ENCODE data around the gene CFH.

Gene CFH

DNA sequence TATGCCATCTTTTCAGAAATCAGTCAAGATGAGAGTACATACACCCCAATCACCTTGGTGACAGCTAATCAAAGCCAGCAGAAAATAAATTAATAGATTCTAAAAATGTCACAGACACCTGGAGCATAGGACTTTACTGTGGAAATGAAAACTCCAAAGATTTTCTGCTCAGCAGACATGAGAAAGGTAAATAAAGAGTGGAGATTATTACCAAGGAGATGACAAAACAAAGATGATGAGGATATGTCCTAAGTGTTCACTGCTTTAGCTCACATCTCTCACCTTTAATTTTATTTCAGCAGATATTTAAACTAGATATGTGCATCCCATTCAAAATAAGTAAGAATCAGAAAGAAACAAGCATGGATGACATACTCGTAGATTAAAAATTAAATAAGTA, 28.8 kb upstream of the CFH start:
- TF ChIP-seq CTCF (IDR thresholded peaks at IDR 0.05): no peak

DNA sequence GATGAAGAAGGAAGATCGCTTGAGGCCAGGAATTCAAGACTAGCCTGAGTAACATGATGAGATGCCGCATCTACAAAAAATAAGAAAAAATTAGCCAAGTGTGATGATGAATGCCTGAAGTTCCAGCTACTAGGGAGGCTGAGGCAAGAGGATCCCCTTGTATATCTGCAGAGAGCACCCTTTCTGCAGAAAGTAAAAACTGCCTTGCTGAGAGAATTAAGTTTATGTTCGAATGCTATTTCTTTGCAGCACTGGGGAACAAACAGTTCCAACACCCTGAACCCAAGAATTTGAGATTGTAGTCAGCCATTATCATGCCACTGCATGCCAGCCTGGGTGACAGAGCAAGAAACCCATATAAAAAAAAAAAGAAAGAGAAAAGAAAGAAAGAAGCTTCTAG, 23.0 kb upstream of the CFH start:
- no peak for TF ChIP-seq CTCF (IDR thresholded peaks at IDR 0.05)

DNA sequence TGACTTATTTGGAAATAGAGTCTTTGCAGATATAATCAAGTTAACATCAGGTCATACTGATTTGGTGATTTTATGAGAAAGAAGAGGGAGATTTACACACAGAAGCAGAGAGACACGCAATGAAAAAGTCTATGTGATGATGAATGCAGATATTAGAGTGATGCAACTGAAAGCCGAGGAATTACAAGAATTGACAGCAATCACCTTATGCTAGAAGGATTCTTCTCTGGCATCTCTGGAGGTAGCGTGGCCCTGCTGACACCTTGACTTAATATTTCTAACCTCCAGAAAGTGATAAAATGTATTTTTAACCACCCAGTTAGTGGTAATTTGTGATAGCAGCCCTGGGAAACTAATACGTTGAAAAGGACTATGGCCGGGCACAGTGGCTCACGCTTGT, 14.2 kb upstream of the CFH start:
- TF ChIP-seq CTCF (IDR thresholded peaks at IDR 0.05): no peak

GRCh38 chr1:196638466-196638865, 13.4 kb upstream of the CFH start:
- no peak for TF ChIP-seq CTCF (IDR thresholded peaks at IDR 0.05)

- TF ChIP-seq CTCF (IDR thresholded peaks at IDR 0.05): no peak
Measured at GRCh38 chr1:196640976-196641375, 10.9 kb upstream of the CFH start.

DNA sequence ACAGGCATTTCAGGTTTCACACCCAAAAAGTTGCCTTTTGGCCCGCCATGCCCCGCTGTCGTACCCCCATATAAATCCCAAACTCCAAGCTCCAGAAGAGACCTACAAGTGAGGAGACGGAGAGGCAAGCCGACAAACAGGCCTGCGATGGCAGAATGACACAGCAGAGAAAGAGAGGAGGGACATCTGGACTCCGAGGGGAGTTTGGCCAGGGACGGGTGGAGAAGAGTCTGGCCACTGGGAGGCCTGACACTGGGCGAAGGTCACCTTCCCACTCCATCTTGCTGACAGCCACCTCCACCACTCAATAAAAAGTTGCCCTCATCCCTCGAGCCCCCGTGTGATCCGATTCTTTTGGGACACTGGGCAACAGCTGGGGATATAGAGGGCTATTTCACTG, 1.9 kb upstream of the CFH start:
- TF ChIP-seq CTCF (IDR thresholded peaks at IDR 0.05): no peak

- TF ChIP-seq CTCF (IDR thresholded peaks at IDR 0.05): no peak
Measured at GRCh38 chr1:196650403-196650802, 1.4 kb upstream of the CFH start.

- no peak for TF ChIP-seq CTCF (IDR thresholded peaks at IDR 0.05)
Measured at GRCh38 chr1:196651079-196651478, 764 bp upstream of the CFH start.
